Stomach (tissue), 9 donors: ENCODE data around the gene GPBAR1. TPM values are rescaled to one million over a fixed set of nuclear protein-coding genes. Genes with fewer than 3 reads are reported as not detected.

Experiments
- DNase-seq, 2 donors: peaks; one replicate each; pipeline versions ENCODE4 v3.0.0 to v3.0.0-alpha.2; 2013 to 2019
- H3K27ac ChIP-seq, 5 donors: fragments of 200-600 bp in 4 of 5; sonication (generic) in 4 of 5; one replicate each; pipeline ENCODE4 v1.5.1; 2013 to 2019; ENCODE audit warnings: mild to moderate bottlenecking in 1 of 5, moderate library complexity in 1 of 5
- H3K27me3 ChIP-seq, 3 donors: fragments of 200-600 bp; sonication (generic); one replicate each; pipeline ENCODE4 v1.5.1; 2017 to 2019; ENCODE audit warnings: mixed run types in 1 of 3
- H3K36me3 ChIP-seq, 4 donors: fragments of 200-600 bp; sonication (generic); 1 replicate in 3 of 4; 2 replicates in 1 of 4; pipeline ENCODE4 v1.5.1; 2016 to 2019
- H3K4me1 ChIP-seq, 4 donors: fragments of 200-600 bp; sonication (generic); one replicate each; pipeline ENCODE4 v1.5.1; 2016 to 2019
- H3K4me3 ChIP-seq, 4 donors: fragments of 200-600 bp; sonication (generic) in 3 of 4; one replicate each; pipeline ENCODE4 v1.5.1; 2016 to 2019; ENCODE audit warnings: mild to moderate bottlenecking in 1 of 4
- H3K9me3 ChIP-seq, 4 donors: fragments of 200-600 bp; sonication (generic); one replicate each; pipeline ENCODE4 v1.5.1; 2016 to 2019
- CTCF ChIP-seq, 7 experiments: fragments of 450-650 bp in 4 of 7; fragments of 200-600 bp in 3 of 7; sonication (generic) in 3 of 7; IDR thresholded peaks; one replicate each; pipeline ENCODE4 v1.5.1; 2016 to 2019; ENCODE audit warnings: antibody characterized with exemption in 7 of 7, control low read depth in 2 of 7, mild to moderate bottlenecking in 1 of 7
- EP300 ChIP-seq: sonication (generic); formaldehyde crosslinking; IDR thresholded peaks from one replicate; pipeline ENCODE4 v1.6.1; 2017; ENCODE audit warnings: antibody characterized with exemption
- POLR2A ChIP-seq, 4 donors: fragments of 450-650 bp; IDR thresholded peaks; one replicate each; pipeline ENCODE4 v1.6.1; 2016; ENCODE audit warnings: antibody characterized with exemption in 4 of 4, control low read depth in 2 of 4, mild to moderate bottlenecking in 1 of 4, moderate library complexity in 1 of 4
- POLR2AphosphoS5 ChIP-seq, 3 donors: sonication (generic); formaldehyde crosslinking; IDR thresholded peaks; one replicate each; pipeline ENCODE4 v1.6.1; 2016; ENCODE audit warnings: antibody characterized with exemption in 3 of 3
- WGBS, 5 donors: extraction: QIAGEN DNeasy Blood & Tissue Kit in 3 of 5; methylation state at CpG; one replicate each; pipeline versions ENCODE4 v1.1.5 to v1.1.7; 2013 to 2018; 5-methylcytosine and 5-hydroxymethylcytosine counted together
- intact Hi-C: fragments of 100-400 bp; cut with DNase I; formaldehyde crosslinking; loops from one replicate; pipeline ENCODE4 v1.15.1; 2023; ENCODE audit warnings: low total_unique reads
- polyA plus RNA-seq, 3 donors: library from polyadenylated mRNA; stranded (reverse); fragments of 200-250 nt; gene quantifications; one replicate each; pipeline ENCODE4 v1.2.3, GENCODE V29; 2013
- total RNA-seq, 5 donors: library from RNA; depleted of rRNA; stranded (reverse); fragments of >200 nt; gene quantifications; one replicate each; pipeline versions ENCODE4 v1.1.0 to v1.2.3, GENCODE V29; 2014 to 2016
- donor health status: healthy with polysubstance abuse.
- donor health status: Bipolar disorder and iron deficiency.
- donor health status: healthy.

Gene GPBAR1
- total and polyA plus RNA-seq, 8 donors, result 0.45 to 4.8 (median 2.2) TPM

- Histone ChIP-seq H3K27ac (peak overlapping the region; percentile 78 to 89 (median 86)), H3K9me3 (no peaks in the 10 kb centered on the region), H3K4me3 (peak overlapping the region in 1 of 4 donors; percentile 28), H3K36me3 (peaks cover 24 to 58% (median 56%) of the 10 kb centered on the region in 4 donors), H3K27me3 (no peaks in the 10 kb centered on the region), H3K4me1 (peaks cover 73 to 100% (median 99%) of the 10 kb centered on the region in 4 donors)
- no peak for TF ChIP-seq POLR2AphosphoS5 (IDR thresholded peaks at IDR 0.05)
- no peak for TF ChIP-seq CTCF (IDR thresholded peaks at IDR 0.05)
- no peak for TF ChIP-seq EP300
- no peak for TF ChIP-seq POLR2A (IDR thresholded peaks at IDR 0.05)
- intact Hi-C loops, result loop anchor here (10.0 kb wide), 1 partner anchor 79 kb away; no protein-coding TSS in a partner anchor
- peak in 1 of 2 donors; percentile 76 for DNase-seq
- WGBS, 5 donors, result 37 to 51% (median 41%) methylated on average over 16 to 17 of the region's 17 CpGs
These were observed 3.2 kb downstream of the GPBAR1 start for GRCh38 chr2:218263817-218264641.

- peak; percentile 81 to 86 for DNase-seq
- H3K27me3 ChIP-seq, result no peaks in the 10 kb centered on the region
- H3K4me1 ChIP-seq, result peaks cover 67 to 96% (median 94%) of the 10 kb centered on the region in 4 donors
- WGBS, 5 donors, result 33 to 56% (median 51%) methylated on average over 21 to 22 of the region's 22 CpGs
- peaks cover 24 to 58% (median 56%) of the 10 kb centered on the region in 4 donors for H3K36me3 ChIP-seq
- peak overlapping the region in 1 of 4 donors; percentile 14 for H3K4me3 ChIP-seq
- intact Hi-C loops, result loop anchor here (10.0 kb wide), 1 partner anchor 80 kb away; no protein-coding TSS in a partner anchor
- H3K27ac ChIP-seq, result peak overlapping the region; percentile 57 to 89 (median 86)
- H3K9me3 ChIP-seq, result no peaks in the 10 kb centered on the region
- TF ChIP-seq POLR2A (IDR thresholded peaks at IDR 0.05) (no peak), POLR2AphosphoS5 (IDR thresholded peaks at IDR 0.05) (peak in 2 of 3 donors; percentile 44 to 49)
These were observed 4.2 kb downstream of the GPBAR1 start for GRCh38 chr2:218264773-218265561.

- H3K27me3 ChIP-seq, result no peaks in the 10 kb centered on the region
- H3K36me3 ChIP-seq, result peaks cover 24 to 58% (median 56%) of the 10 kb centered on the region in 4 donors
- no peak for DNase-seq
- no peak for TF ChIP-seq EP300
- no peak for TF ChIP-seq CTCF (IDR thresholded peaks at IDR 0.05)
- no peak for TF ChIP-seq POLR2AphosphoS5 (IDR thresholded peaks at IDR 0.05)
- no peak for TF ChIP-seq POLR2A (IDR thresholded peaks at IDR 0.05)
- peaks cover 61 to 92% (median 87%) of the 10 kb centered on the region in 4 donors for H3K4me1 ChIP-seq
- H3K4me3 ChIP-seq, result peak overlapping the region in 1 of 4 donors; percentile 14
- H3K9me3 ChIP-seq, result no peaks in the 10 kb centered on the region
- WGBS, 5 donors, result 58 to 75% (median 59%) methylated on average over 8 of the region's 8 CpGs
- intact Hi-C loops, result loop anchor here (10.0 kb wide), 1 partner anchor 81 kb away; no protein-coding TSS in a partner anchor
- peak overlapping the region; percentile 57 to 89 (median 86) for H3K27ac ChIP-seq
These were observed 4.8 kb downstream of the GPBAR1 start for GRCh38 chr2:218265626-218266025.

- peaks cover 58 to 92% (median 87%) of the 10 kb centered on the region in 4 donors for H3K4me1 ChIP-seq
- peak overlapping the region in 4 of 5 donors; percentile 84 to 89 (median 86) for H3K27ac ChIP-seq
- intact Hi-C loops, result loop anchor here (10.0 kb wide), 1 partner anchor 82 kb away; no protein-coding TSS in a partner anchor
- H3K4me3 ChIP-seq, result no peak overlapping the region
- 73 to 92% (median 81%) methylated on average over 11 to 15 of the region's 15 CpGs for WGBS, 5 donors
- H3K9me3 ChIP-seq, result no peaks in the 10 kb centered on the region
- TF ChIP-seq EP300 (no peak), POLR2A (IDR thresholded peaks at IDR 0.05) (no peak), POLR2AphosphoS5 (IDR thresholded peaks at IDR 0.05) (no peak), CTCF (IDR thresholded peaks at IDR 0.05) (no peak)
- H3K27me3 ChIP-seq, result no peaks in the 10 kb centered on the region
- H3K36me3 ChIP-seq, result peaks cover 24 to 58% (median 56%) of the 10 kb centered on the region in 4 donors
- DNase-seq, result no peak
These were observed 5.6 kb downstream of the GPBAR1 start for GRCh38 chr2:218266316-218266979.
